OCI-M1 (cell line): ENCODE results near the gene TNS2.
"Not testable (repeated sequence)": the region's sequence is repeated elsewhere in the genome, so short reads cannot be mapped to it uniquely, and the experiment has no call there.

ENCODE experiments used
- DNase-seq: peaks from one replicate; lab custom pipeline; 2025; lab: John Stamatoyannopoulos, UW

The TNS2 gene

GRCh38 chr12:53094796-53095595 is 45.1 kb downstream of the TNS2 start:
- DNase-seq, result not testable (repeated sequence)

- not testable (repeated sequence) for DNase-seq
These were observed 45.7 kb downstream of the TNS2 start for GRCh38 chr12:53095596-53095895.

DNA sequence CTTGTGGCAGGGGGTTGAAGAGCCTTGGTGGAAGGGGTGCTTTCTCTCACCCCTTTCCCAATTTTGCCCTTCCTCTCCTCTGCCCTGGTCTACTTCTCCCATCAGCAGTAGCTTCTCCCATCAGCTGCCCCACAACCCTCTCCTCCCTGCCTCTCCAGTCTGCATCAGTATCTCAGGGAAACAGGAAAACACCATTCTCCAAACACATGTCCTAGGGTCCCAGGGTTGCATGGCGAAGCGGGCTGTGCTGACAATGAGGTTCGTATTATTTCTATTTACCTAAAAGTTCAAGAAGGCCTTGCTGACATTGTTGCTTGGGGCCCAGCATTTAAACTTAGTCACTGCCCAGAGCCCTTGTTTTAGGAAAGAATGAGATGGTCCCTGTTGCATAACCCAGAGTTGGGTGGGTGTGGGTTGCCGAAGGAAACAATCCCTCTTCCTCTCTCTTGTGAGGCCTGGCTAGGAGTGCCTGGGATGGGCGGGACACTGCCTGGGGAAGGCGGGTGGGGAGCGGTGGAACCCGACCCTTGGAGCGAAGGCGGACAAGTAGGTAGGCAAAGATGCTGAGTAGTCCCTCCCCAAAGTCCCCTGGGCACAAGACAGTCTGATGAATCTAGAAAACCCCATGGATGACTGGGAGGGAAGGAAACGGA is 46.4 kb downstream of the TNS2 start:
- DNase-seq, result no peak

- DNase-seq, result no peak
These were observed 46.9 kb downstream of the TNS2 start for GRCh38 chr12:53096759-53097158.

DNA sequence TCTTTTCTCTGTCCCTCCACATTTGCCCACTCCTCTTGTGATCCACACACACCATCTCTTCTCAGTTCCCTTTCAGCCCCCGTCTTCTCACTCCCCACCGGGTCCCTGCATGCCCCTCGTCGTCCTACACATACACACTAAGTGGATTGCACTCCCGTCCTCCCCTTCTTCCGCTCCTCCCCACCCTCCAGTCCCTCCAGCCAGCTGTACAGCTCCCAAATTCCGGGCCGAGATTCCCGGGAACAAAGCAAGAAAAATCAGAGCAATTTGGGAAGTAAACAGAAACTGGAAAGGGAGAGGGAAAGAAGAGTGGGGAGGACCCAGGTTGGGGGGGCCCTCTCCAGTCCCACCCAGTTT is 47.3 kb downstream of the TNS2 start:
- no peak for DNase-seq

DNA sequence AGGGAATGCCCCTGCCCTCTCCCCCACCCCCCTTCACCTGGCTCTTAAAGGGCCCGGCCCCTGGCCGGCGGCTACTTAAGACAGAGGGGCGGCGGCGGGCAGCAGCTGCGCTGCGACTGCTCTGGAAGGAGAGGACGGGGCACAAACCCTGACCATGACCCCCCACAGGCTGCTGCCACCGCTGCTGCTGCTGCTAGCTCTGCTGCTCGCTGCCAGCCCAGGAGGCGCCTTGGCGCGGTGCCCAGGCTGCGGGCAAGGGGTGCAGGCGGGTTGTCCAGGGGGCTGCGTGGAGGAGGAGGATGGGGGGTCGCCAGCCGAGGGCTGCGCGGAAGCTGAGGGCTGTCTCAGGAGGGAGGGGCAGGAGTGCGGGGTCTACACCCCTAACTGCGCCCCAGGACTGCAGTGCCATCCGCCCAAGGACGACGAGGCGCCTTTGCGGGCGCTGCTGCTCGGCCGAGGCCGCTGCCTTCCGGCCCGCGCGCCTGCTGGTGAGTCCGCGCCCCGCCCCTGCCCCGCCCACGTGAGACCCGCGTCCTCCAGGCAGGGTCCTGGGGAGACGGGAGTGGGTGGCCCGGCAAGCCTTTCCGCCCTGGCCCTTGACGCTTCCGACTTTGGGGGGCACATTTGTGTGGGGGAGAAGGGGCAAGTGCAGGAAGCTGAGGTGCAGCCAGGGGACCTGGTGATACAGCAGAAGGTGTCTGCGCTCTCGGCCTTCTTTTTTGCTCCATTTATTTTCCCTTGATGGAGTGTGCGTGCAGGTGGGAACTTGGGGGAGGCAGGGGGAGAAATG is 47.9 kb downstream of the TNS2 start, which contains the start of gene IGFBP6:
Gene IGFBP6 (plus strand): TSS at position 104 of the 790 bp plus-strand sequence. CDS start 51 bp downstream, at position 155.
- DNase-seq, result no peak

DNA sequence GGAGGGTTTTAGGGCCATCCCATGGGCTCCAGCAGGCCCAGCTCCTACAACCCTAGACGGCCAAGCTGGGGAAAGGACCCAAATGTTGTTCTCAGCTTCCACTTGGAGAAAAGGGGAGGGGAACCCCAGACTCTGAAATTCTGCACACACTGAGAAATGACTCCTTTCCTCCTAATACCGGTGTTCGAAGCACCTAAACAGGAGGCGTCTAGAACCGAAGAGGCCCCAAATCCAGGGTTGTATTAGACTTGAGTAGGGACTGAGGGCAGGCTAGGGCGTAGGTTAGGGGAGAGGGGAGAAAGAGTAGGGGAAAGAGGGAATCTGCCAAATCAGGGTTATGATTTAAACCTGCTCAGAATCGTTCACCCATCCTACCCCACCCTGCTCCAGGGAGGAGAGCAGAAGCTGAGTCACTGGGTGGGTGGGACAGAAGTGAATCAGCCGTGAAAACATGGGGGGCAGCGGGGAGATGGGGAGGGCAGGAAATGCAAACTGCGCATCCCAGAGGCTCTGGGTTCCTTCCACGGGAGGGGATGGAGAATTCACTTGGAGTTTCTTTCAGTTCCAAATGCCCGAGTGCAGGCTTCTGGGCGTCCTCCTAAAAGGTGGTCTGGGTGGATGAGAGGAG is 48.6 kb downstream of the TNS2 start:
- no peak for DNase-seq

DNA sequence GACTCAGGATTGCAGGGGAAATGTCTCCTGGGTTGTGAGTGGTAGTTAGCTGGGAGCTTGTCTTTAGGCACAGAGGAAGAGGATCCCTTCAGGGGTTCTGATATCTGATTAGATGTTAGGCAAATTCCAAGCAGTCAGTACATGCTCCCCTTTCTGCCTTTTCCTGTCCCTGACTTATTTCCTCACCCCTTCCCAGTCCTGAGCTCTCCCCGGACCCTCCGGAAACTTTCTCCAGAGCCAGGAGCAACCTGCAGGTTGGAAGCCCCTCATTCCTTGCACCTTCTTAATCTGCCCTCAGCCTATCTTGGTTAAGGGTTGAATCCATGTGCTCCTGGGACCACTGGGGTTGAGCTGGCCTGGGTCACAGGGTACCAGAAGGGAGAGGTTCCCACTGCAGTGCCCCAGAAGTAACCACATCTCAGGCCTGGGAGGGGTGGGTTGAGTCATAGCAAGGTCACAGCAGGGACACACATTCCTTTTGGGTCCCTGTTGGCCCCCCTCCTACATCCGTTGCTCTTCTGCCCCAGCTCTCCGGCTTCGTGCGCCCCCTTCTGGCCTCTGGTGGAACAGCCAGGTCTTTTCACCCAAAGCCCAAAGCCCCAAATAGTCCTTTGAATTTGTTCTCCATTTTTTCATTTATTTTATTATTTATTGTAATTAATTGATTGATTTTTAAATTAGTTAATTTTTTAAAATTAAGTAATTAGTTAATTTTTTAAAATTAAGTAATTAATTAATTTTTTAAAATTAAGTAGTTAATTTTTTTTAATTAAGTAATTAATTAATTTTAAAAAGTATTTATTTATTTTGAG is 49.4 kb downstream of the TNS2 start:
- DNase-seq, result peak; percentile 84

- no peak for DNase-seq
These were observed 50.7 kb downstream of the TNS2 start for GRCh38 chr12:53100466-53101151.

- DNase-seq, result no peak
These were observed 51.4 kb downstream of the TNS2 start for GRCh38 chr12:53101266-53101665.

GRCh38 chr12:53101931-53102781 is 52.3 kb downstream of the TNS2 start:
- no peak for DNase-seq

- DNase-seq, result no peak
These were observed 53.3 kb downstream of the TNS2 start, which contains the start of gene SOAT2 for GRCh38 chr12:53102883-53103807. SOAT2 (plus strand) TSS chr12:53103486; CDS start chr12:53103578, 92 bp downstream.

GRCh38 chr12:53103860-53104305 is 54.0 kb downstream of the TNS2 start:
- DNase-seq, result peak; percentile 34

- no peak for DNase-seq
These were observed 55.4 kb downstream of the TNS2 start for GRCh38 chr12:53105256-53105655.

DNA sequence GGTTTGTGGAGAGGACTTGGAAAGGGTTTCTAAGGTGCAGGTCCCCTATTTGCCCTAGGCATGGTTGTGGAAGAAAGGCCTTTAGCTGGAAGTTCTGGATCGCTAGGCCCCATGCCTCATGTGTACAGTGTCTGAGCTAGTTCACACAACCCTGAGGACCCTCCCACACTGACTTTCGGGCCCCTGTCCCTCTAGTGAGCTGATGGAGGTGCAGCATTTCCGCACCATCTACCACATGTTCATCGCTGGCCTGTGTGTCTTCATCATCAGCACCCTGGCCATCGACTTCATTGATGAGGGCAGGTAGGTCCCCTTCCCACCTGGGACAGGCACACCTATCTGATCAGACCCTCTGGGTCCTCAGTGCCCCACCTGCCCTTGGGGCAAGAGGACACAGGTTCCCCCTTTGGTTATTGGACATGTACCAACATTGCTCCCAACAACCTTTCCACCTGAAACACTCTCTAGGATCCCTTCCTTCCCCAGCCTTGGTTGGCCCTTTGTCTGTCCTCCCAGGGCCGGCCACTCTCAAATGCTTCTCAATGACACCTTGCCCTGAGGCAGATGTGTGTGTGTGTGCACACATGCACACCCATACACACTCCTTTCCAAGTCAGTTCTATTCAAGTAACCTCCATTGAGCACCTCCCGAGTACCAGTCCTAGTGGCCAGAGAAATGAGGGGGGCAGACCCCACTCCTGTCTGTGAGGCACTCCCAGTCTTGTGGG is 56.0 kb downstream of the TNS2 start:
- DNase-seq, result no peak

DNA sequence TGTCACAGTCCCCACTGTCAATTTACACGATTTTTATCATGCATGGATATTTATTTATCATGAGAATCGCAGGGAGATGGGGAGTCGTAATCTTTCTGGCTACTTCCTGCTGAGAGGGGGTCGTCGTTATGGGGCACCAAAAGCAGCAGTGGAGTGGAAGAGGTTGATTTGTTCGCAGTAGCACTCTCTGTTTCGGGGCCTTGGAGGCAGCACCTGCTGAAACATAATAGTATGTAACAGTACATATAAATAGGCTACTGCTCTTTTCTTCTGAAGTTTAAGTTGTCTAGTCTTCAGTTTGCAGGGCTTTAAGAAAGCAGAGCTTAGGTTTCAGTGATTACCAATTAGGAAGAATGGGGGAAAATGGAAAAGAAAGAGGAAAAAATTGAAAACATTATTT is 57.3 kb downstream of the TNS2 start:
- DNase-seq, result no peak

GRCh38 chr12:53112431-53112830 is 62.6 kb downstream of the TNS2 start:
- not testable (repeated sequence) for DNase-seq

- no peak for DNase-seq
These were observed 63.4 kb downstream of the TNS2 start for GRCh38 chr12:53113136-53113705.
